Loucy (cell line): ENCODE data around the gene SPATA13.

ENCODE experiments used
- H2AFZ ChIP-seq: fragments of 200-600 bp; sonication (generic); 2 replicates; pipeline ENCODE4 v1.6.0; 2016; ENCODE audit warnings: antibody characterized with exemption, mild to moderate bottlenecking, low read length, moderate library complexity
- H3F3A ChIP-seq: fragments of 200-600 bp; 2 replicates; pipeline ENCODE4 v1.6.0; 2016; ENCODE audit warnings: antibody characterized with exemption, low read depth, mild to moderate bottlenecking
- H3K27me3 ChIP-seq: fragments of 200-600 bp; sonication (generic); 2 replicates; pipeline ENCODE4 v1.6.1; 2014; ENCODE audit warnings: low read length, mild to moderate bottlenecking; ENCODE audit not compliant: insufficient read depth, poor library complexity, severe bottlenecking
- H3K36me3 ChIP-seq: fragments of 200-600 bp; sonication (generic); 2 replicates; pipeline ENCODE4 v1.6.1; 2016; ENCODE audit warnings: low read length; ENCODE audit not compliant: insufficient read depth
- H3K4me1 ChIP-seq: fragments of 200-600 bp; sonication (generic); 2 replicates; pipeline ENCODE4 v1.5.1; 2014; ENCODE audit warnings: low read length, mild to moderate bottlenecking; ENCODE audit not compliant: insufficient read depth, poor library complexity, severe bottlenecking
- H3K4me2 ChIP-seq: fragments of 200-600 bp; sonication (generic); 2 replicates; pipeline ENCODE4 v1.6.0; 2014; ENCODE audit warnings: antibody characterized with exemption, low read length, low read depth, mild to moderate bottlenecking; ENCODE audit not compliant: poor library complexity, severe bottlenecking
- H3K4me3 ChIP-seq: fragments of 200-600 bp; sonication (generic); 2 replicates; pipeline ENCODE4 v1.5.1; 2014; ENCODE audit warnings: low read length, mild to moderate bottlenecking, mixed read lengths; ENCODE audit not compliant: poor library complexity, severe bottlenecking
- H3K79me2 ChIP-seq: fragments of 200-600 bp; sonication (generic); 2 replicates; pipeline ENCODE4 v1.6.1; 2014; ENCODE audit warnings: low read length; ENCODE audit not compliant: insufficient read depth
- H3K9ac ChIP-seq: fragments of 200-600 bp; sonication (generic); 2 replicates; pipeline ENCODE4 v1.6.0; 2014; ENCODE audit warnings: mild to moderate bottlenecking, low read depth, low read length, moderate library complexity; ENCODE audit not compliant: poor library complexity, severe bottlenecking
- H3K9me2 ChIP-seq: fragments of 200-600 bp; sonication (generic); replicated peaks from 2 replicates; pipeline ENCODE4 v1.6.1; 2016; ENCODE audit warnings: low read depth, low read length, mixed read lengths
- H3K9me3 ChIP-seq: fragments of 200-600 bp; sonication (generic); 2 replicates; pipeline ENCODE4 v1.6.1; 2014; ENCODE audit warnings: mild to moderate bottlenecking, antibody characterized with exemption, low read length, low read depth; ENCODE audit not compliant: insufficient read depth
- H4K20me1 ChIP-seq: fragments of 200-600 bp; sonication (generic); 2 replicates; pipeline ENCODE4 v1.6.0; 2014; ENCODE audit warnings: antibody characterized with exemption, low read length, mild to moderate bottlenecking; ENCODE audit not compliant: insufficient read depth, poor library complexity, severe bottlenecking
- CTCF ChIP-seq: fragments of 200-600 bp; sonication (generic); conservative IDR thresholded peaks from 2 replicates; pipeline ENCODE4 v1.5.1; 2014; ENCODE audit warnings: mild to moderate bottlenecking, antibody characterized with exemption, low read length
- EZH2phosphoT487 ChIP-seq: fragments of 200-600 bp; IDR thresholded peaks from 2 replicates; pipeline ENCODE4 v1.6.1; 2018; ENCODE audit warnings: antibody characterized with exemption, mild to moderate bottlenecking, moderate library complexity, borderline replicate concordance

The SPATA13 gene

GRCh38 chr13:24263632-24264031 is 103.1 kb downstream of the SPATA13 start:
- no peak overlapping the region for H3K4me2 ChIP-seq
- H3K36me3 ChIP-seq, result peaks cover 3% of the 10 kb centered on the region; the same call in 1 of the 2 replicates
- no peak overlapping the region for H2AFZ ChIP-seq
- H3K9me3 ChIP-seq, result no peaks in the 10 kb centered on the region
- no peak for TF ChIP-seq CTCF
- no peak for TF ChIP-seq EZH2phosphoT487
- H3K9me2 ChIP-seq, result no peaks in the 10 kb centered on the region
- H4K20me1 ChIP-seq, result no peaks in the 10 kb centered on the region
- peaks cover 16% of the 10 kb centered on the region for H3K4me1 ChIP-seq
- H3K27me3 ChIP-seq, result no peaks in the 10 kb centered on the region
- H3K9ac ChIP-seq, result no peak overlapping the region
- no peaks in the 10 kb centered on the region for H3F3A ChIP-seq
- H3K4me3 ChIP-seq, result no peak overlapping the region
- no peaks in the 10 kb centered on the region for H3K79me2 ChIP-seq

DNA sequence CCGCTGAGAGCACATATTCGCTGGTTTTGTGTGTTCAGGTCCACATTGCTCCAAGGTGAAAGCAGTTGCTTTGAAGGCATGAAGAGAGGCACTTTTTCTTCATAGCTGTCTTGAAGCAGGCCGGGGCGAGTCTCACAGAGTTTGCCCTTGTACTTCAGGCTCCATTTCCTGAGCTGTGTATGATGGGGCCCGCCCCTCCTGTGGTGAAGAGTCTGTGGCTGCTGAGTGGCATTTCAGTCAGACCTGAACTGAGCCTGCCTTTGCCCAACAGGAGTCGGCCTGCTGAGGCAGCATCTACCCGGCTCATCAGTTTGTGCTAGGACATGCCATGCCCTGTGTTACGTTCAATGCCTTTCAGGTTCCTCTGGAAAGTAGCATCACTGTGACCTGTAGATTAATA is 104.5 kb downstream of the SPATA13 start:
- no peak for TF ChIP-seq CTCF
- TF ChIP-seq EZH2phosphoT487, result no peak
- Histone ChIP-seq H3K9me3 (no peaks in the 10 kb centered on the region), H3K36me3 (peaks cover 3% of the 10 kb centered on the region; the same call in 1 of the 2 replicates), H3K9me2 (no peaks in the 10 kb centered on the region), H3F3A (no peaks in the 10 kb centered on the region), H3K79me2 (peaks cover 3% of the 10 kb centered on the region; the same call in 1 of the 2 replicates), H3K4me2 (peak overlapping the region; percentile 67), H3K4me3 (peak overlapping the region; percentile 40), H2AFZ (peak overlapping the region; percentile 69), H3K27me3 (no peaks in the 10 kb centered on the region), H3K9ac (peak overlapping the region; percentile 69), H3K4me1 (peaks cover 18% of the 10 kb centered on the region), H4K20me1 (no peaks in the 10 kb centered on the region)

- H3K9me2 ChIP-seq, result no peaks in the 10 kb centered on the region
- H4K20me1 ChIP-seq, result no peaks in the 10 kb centered on the region
- peak overlapping the region; percentile 40 for H3K4me3 ChIP-seq
- H3K9me3 ChIP-seq, result no peaks in the 10 kb centered on the region
- H3K9ac ChIP-seq, result peak overlapping the region; percentile 69
- H2AFZ ChIP-seq, result no peak overlapping the region
- H3K4me2 ChIP-seq, result peak overlapping the region; percentile 67
- no peaks in the 10 kb centered on the region for H3K27me3 ChIP-seq
- TF ChIP-seq EZH2phosphoT487 (no peak), CTCF (no peak)
- no peaks in the 10 kb centered on the region; the same call in 1 of the 2 replicates for H3K36me3 ChIP-seq
- H3K4me1 ChIP-seq, result peaks cover 23% of the 10 kb centered on the region
- peaks cover 7% of the 10 kb centered on the region; the same call in 1 of the 2 replicates for H3K79me2 ChIP-seq
- H3F3A ChIP-seq, result no peaks in the 10 kb centered on the region
These were observed 104.9 kb downstream of the SPATA13 start for GRCh38 chr13:24265453-24265852.
